Effector memory CD4-positive, alpha-beta T cell (primary cell): ENCODE results near the gene SCRN3.

ENCODE experiments used
- DNase-seq, 3 donors: peaks; one replicate each; pipeline ENCODE4 v3.0.0-alpha.2; 2020
- H3K27ac ChIP-seq: 2 replicates; pipeline ENCODE4 v1.7.0; 2013; ENCODE audit warnings: mild to moderate bottlenecking, low read length, moderate library complexity; ENCODE audit not compliant: insufficient read depth, poor library complexity, severe bottlenecking
- H3K27me3 ChIP-seq: replicated peaks from 2 replicates; pipeline ENCODE4 v1.7.0; 2013; ENCODE audit warnings: mild to moderate bottlenecking, low read length; ENCODE audit not compliant: insufficient read depth, control insufficient read depth, poor library complexity, severe bottlenecking
- H3K36me3 ChIP-seq: 2 replicates; pipeline ENCODE4 v1.7.0; 2013; ENCODE audit warnings: mild to moderate bottlenecking, low read length, moderate library complexity; ENCODE audit not compliant: control insufficient read depth, insufficient read depth
- H3K4me1 ChIP-seq: 2 replicates; pipeline ENCODE4 v1.7.0; 2013; ENCODE audit warnings: low read length, mild to moderate bottlenecking; ENCODE audit not compliant: control insufficient read depth, insufficient read depth, poor library complexity, severe bottlenecking
- H3K4me3 ChIP-seq: 2 replicates; pipeline ENCODE4 v1.7.0; 2013; ENCODE audit warnings: low read length, low read depth, mild to moderate bottlenecking; ENCODE audit not compliant: insufficient read depth, poor library complexity, severe bottlenecking
- H3K9me3 ChIP-seq: 2 replicates; pipeline ENCODE4 v1.7.0; 2013; ENCODE audit warnings: mild to moderate bottlenecking, low read length, moderate library complexity; ENCODE audit not compliant: control insufficient read depth

The SCRN3 gene

DNA sequence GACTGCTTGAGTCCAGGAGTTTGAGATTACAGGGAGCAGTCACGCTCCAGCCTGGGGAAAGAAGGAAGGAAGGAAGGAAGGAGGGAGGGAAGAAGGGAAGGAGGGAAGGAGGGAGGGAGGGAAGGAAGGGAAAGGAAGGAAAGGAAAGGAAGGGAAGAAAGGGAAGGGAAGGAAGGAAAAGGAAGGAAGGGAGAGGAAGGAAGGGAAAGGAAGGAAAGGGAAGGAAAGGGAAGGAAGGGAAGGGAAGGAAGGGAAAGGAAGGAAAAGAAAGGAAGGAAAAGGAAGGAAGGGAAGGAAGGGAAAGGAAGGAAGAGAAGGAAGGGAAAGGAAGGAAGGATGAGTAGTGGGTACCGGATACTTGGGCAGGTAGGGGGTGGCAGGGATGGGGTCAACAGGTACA is 59.0 kb downstream of the SCRN3 start:
- H3K36me3 ChIP-seq, result peaks cover 22% of the 10 kb centered on the region
- peaks cover 2% of the 10 kb centered on the region for H3K4me1 ChIP-seq
- no peak overlapping the region for H3K27ac ChIP-seq
- DNase-seq, result no peak
- no peaks in the 10 kb centered on the region for H3K9me3 ChIP-seq
- no peaks in the 10 kb centered on the region for H3K27me3 ChIP-seq
- no peak overlapping the region for H3K4me3 ChIP-seq

GRCh38 chr2:174461221-174461620 is 65.7 kb downstream of the SCRN3 start:
- Histone ChIP-seq H3K27me3 (no peaks in the 10 kb centered on the region), H3K4me1 (no peaks in the 10 kb centered on the region), H3K4me3 (no peak overlapping the region), H3K36me3 (peaks cover 21% of the 10 kb centered on the region), H3K9me3 (no peaks in the 10 kb centered on the region), H3K27ac (no peak overlapping the region)
- no peak for DNase-seq

GRCh38 chr2:174465327-174465726 is 69.8 kb downstream of the SCRN3 start:
- H3K9me3 ChIP-seq, result no peaks in the 10 kb centered on the region
- DNase-seq, result no peak
- H3K27me3 ChIP-seq, result no peaks in the 10 kb centered on the region
- no peak overlapping the region for H3K4me3 ChIP-seq
- peaks cover 10% of the 10 kb centered on the region for H3K36me3 ChIP-seq
- H3K4me1 ChIP-seq, result no peaks in the 10 kb centered on the region
- no peak overlapping the region for H3K27ac ChIP-seq

DNA sequence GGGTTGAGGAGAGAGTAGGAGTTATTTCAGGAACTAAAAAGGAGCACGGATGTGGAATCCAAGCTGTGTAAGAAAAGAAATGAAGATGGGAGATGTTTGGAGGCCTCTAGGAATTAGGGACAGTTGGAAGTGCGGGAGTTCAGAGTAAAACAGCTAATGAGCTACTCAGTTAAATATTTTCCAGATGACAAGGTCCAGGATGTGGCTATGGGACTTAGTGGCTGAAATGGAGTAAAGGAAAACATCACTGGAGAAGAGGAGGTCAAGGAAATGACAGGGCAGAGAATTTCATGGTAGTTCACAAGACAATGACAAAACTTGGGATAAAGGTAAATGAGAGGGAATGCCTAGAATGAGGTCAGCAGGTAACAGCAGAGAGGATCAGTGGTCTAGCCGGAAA is 78.3 kb downstream of the SCRN3 start:
- Histone ChIP-seq H3K4me3 (no peak overlapping the region), H3K27me3 (no peaks in the 10 kb centered on the region), H3K9me3 (no peaks in the 10 kb centered on the region), H3K4me1 (no peaks in the 10 kb centered on the region), H3K36me3 (peaks cover 10% of the 10 kb centered on the region), H3K27ac (no peak overlapping the region)
- DNase-seq, result no peak

DNA sequence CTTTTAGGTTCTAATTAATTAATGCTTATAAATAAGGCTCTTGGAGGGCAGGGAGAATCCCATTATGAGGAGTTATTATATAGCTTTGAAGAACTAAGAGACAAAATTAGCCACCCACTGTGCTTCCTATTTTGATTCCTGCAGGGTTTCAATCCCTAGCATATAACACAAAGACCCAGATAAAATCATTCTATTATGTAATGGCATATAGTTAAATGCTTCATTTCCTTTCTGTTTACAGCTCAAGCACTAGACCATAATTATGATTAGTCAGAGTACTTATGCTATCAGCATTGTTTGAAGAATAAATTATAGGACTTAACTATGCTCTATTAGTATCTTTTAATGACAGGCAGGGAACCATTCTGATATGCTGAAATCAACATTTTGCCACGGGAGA is 82.2 kb downstream of the SCRN3 start:
- no peak overlapping the region for H3K4me3 ChIP-seq
- H3K36me3 ChIP-seq, result peaks cover 23% of the 10 kb centered on the region
- DNase-seq, result no peak
- no peaks in the 10 kb centered on the region for H3K9me3 ChIP-seq
- H3K27me3 ChIP-seq, result no peaks in the 10 kb centered on the region
- no peak overlapping the region for H3K27ac ChIP-seq
- no peaks in the 10 kb centered on the region for H3K4me1 ChIP-seq
